Measurements from ENCODE around the gene POLR3H.

- no peak for TF ChIP-seq CTCF (IDR thresholded peaks at IDR 0.05; ENCODE audit: low read length)
- TF ChIP-seq EZH2 (optimal IDR thresholded peaks at IDR 0.05; ENCODE audit: low read depth, low read length): no peak
Observed at GRCh38 chr22:41521126-41521525, 23.1 kb downstream of the POLR3H start.
